HCT116 (cell line): ENCODE results near the gene LHX2. TPM values are rescaled to one million over a fixed set of nuclear protein-coding genes. Genes with fewer than 3 reads are reported as not detected.

ENCODE experiments used
- ATAC-seq: fragments of 200-7000 bp; cut with Tn5 transposase; 2 replicates; pipeline ENCODE4 v1.9.1; 2020; ENCODE audit warnings: mild to moderate bottlenecking, moderate library complexity
- BruUV-seq: library from RNA; stranded (reverse); fragments of 400-500 nt; replicated peaks from 2 replicates; lab custom pipeline; 2021; lab: Mats Ljungman, UMichigan
- CTCF ChIA-PET: fragments of 300-600 bp; sonication (Branson Sonifier 250); formaldehyde crosslinking; loops from one replicate; lab custom pipeline; 2021; ENCODE audit warnings: antibody characterized with exemption; lab: Charles Lee
- POLR2A ChIA-PET: fragments of 300-600, 350-600 bp; sonication (Branson Sonifier 250); formaldehyde crosslinking; loops from one replicate; lab custom pipeline; 2021; ENCODE audit warnings: antibody characterized with exemption; lab: Charles Lee
- RAD21 ChIA-PET, 2 experiments: fragments of 300-600 bp; sonication (Branson Sonifier 250); formaldehyde crosslinking; loops; one replicate each; lab custom pipeline; 2023; ENCODE audit warnings: low total read pairs in 2 of 2; ENCODE audit not compliant: uncharacterized antibody in 2 of 2, unreplicated experiment in 2 of 2, low non-redundant PET in 1 of 2; lab: Charles Lee
- DNase-seq: peaks from one replicate; pipeline ENCODE4 v3.0.0-alpha.2; 2010; ENCODE audit warnings: low read depth, low spot score
- H2AFZ ChIP-seq: fragments of 200-600 bp; shearing (Covaris generic), sonication (generic); 2 replicates; pipeline ENCODE4 v1.6.1; 2017; ENCODE audit warnings: low read depth, mixed run types, mixed read lengths, antibody characterized with exemption, low read length; ENCODE audit not compliant: poor library complexity, severe bottlenecking
- H3K27ac ChIP-seq: 2 replicates; pipeline ENCODE4 v1.5.1; 2012; ENCODE audit warnings: low read depth, low read length
- H3K27me3 ChIP-seq: fragments of 200-600 bp; sonication (generic); 2 replicates; pipeline ENCODE4 v1.6.1; 2016; ENCODE audit warnings: mixed run types, low read length, mixed read lengths; ENCODE audit not compliant: insufficient read depth
- H3K36me3 ChIP-seq, 2 experiments: fragments of 200-500 bp in 1 of 2; fragments of 200-600 bp in 1 of 2; sonication (Bioruptor generic) in 1 of 2; sonication (generic) in 1 of 2; 2 replicates each; pipeline versions ENCODE4 v1.5.1 to v1.6.1; 2014 to 2016; ENCODE audit warnings: low read length in 2 of 2, inconsistent platforms in 1 of 2, mixed read lengths in 1 of 2, mixed run types in 1 of 2; ENCODE audit not compliant: insufficient read depth in 2 of 2, control insufficient read depth in 1 of 2
- H3K4me1 ChIP-seq, 2 experiments: fragments of 200-600 bp in 1 of 2; sonication (generic) in 1 of 2; 2 replicates each; pipeline versions ENCODE4 v1.5.1 to v1.6.1; 2012 to 2017; ENCODE audit warnings: low read length in 2 of 2, inconsistent platforms in 1 of 2, mild to moderate bottlenecking in 1 of 2, mixed read lengths in 1 of 2, mixed run types in 1 of 2, moderate library complexity in 1 of 2; ENCODE audit not compliant: insufficient read depth in 2 of 2, control insufficient read depth in 1 of 2
- H3K4me2 ChIP-seq: fragments of 200-600 bp; sonication (generic); 2 replicates; pipeline ENCODE4 v1.6.1; 2017; ENCODE audit warnings: mixed run types, low read length, mixed read lengths
- H3K4me3 ChIP-seq, 2 experiments: fragments of 200-600 bp in 1 of 2; sonication (generic) in 1 of 2; replicated peaks in 1 of 2; 2 replicates each; pipeline ENCODE4 v1.5.1; 2011 to 2016; ENCODE audit warnings: low read length in 2 of 2, control low read depth in 1 of 2, low read depth in 1 of 2, mild to moderate bottlenecking in 1 of 2, mixed read lengths in 1 of 2, mixed run types in 1 of 2
- H3K79me2 ChIP-seq: fragments of 200-600 bp; sonication (generic); 2 replicates; pipeline ENCODE4 v1.6.1; 2017; ENCODE audit warnings: mild to moderate bottlenecking, mixed run types, low read length, moderate library complexity, mixed read lengths; ENCODE audit not compliant: insufficient read depth
- H3K9ac ChIP-seq: fragments of 200-600 bp; sonication (generic); 2 replicates; pipeline ENCODE4 v1.6.1; 2016; ENCODE audit warnings: low read length, mixed read lengths
- H3K9me2 ChIP-seq: fragments of 200-600 bp; sonication (generic), shearing (Covaris generic); 2 replicates; pipeline ENCODE4 v1.6.1; 2017; ENCODE audit warnings: mixed run types, mild to moderate bottlenecking, moderate library complexity; ENCODE audit not compliant: insufficient read depth
- H3K9me3 ChIP-seq, 2 experiments: fragments of 200-500 bp in 1 of 2; fragments of 200-600 bp in 1 of 2; sonication (Bioruptor generic) in 1 of 2; sonication (generic) in 1 of 2; 2 replicates each; pipeline ENCODE4 v1.6.1; 2014 to 2017; ENCODE audit warnings: low read length in 2 of 2, mixed read lengths in 2 of 2, inconsistent platforms in 1 of 2, low read depth in 1 of 2, mild to moderate bottlenecking in 1 of 2, mixed run types in 1 of 2, moderate library complexity in 1 of 2; ENCODE audit not compliant: control insufficient read depth in 1 of 2, insufficient read depth in 1 of 2
- H4K20me1 ChIP-seq: fragments of 200-600 bp; sonication (generic), shearing (Covaris generic); 2 replicates; pipeline ENCODE4 v1.6.1; 2017; ENCODE audit warnings: mixed run types, mild to moderate bottlenecking, moderate library complexity; ENCODE audit not compliant: insufficient read depth
- EGR1 ChIP-seq: IDR thresholded peaks from 2 replicates; pipeline ENCODE4 v1.6.1; 2012; ENCODE audit warnings: low read depth
- ELF1 ChIP-seq: IDR thresholded peaks from 2 replicates; pipeline ENCODE4 v1.6.1; 2012; ENCODE audit warnings: low read depth, borderline replicate concordance
- EZH2 ChIP-seq: fragments of 200-600 bp; sonication (generic); IDR thresholded peaks from 2 replicates; pipeline ENCODE4 v1.6.1; 2017; ENCODE audit warnings: antibody characterized with exemption, mixed run types
- EZH2phosphoT487 ChIP-seq: fragments of 200-600 bp; IDR thresholded peaks from 2 replicates; pipeline ENCODE4 v1.6.1; 2018; ENCODE audit warnings: antibody characterized with exemption, borderline replicate concordance
- JUND ChIP-seq: IDR thresholded peaks from 2 replicates; pipeline ENCODE4 v1.6.1; 2012
- POLR2AphosphoS5 ChIP-seq: IDR thresholded peaks from 2 replicates; pipeline ENCODE4 v1.6.1; 2011; ENCODE audit warnings: mild to moderate bottlenecking, low read depth, low read length, moderate library complexity
- RAD21 ChIP-seq: IDR thresholded peaks from 2 replicates; pipeline ENCODE4 v1.6.1; 2012; ENCODE audit warnings: low read depth, mild to moderate bottlenecking
- SIN3A ChIP-seq: IDR thresholded peaks from 2 replicates; pipeline ENCODE4 v1.6.1; 2012; ENCODE audit warnings: low read depth
- SP1 ChIP-seq: IDR thresholded peaks from 2 replicates; pipeline ENCODE4 v1.6.1; 2012; ENCODE audit warnings: low read depth
- TCF7L2 ChIP-seq: IDR thresholded peaks from 2 replicates; pipeline ENCODE4 v1.7.0; 2011; ENCODE audit warnings: borderline replicate concordance, inconsistent platforms; ENCODE audit not compliant: insufficient read depth, insufficient read length; ENCODE audit errors: extremely low read depth
- YY1 ChIP-seq: IDR thresholded peaks from 2 replicates; pipeline ENCODE4 v1.6.1; 2011; ENCODE audit warnings: low read length, low read depth, moderate library complexity, mild to moderate bottlenecking; ENCODE audit not compliant: insufficient replicate concordance; ENCODE audit errors: extremely low read depth
- ZNF274 ChIP-seq: fragments of 200-500 bp; sonication (Bioruptor generic); IDR thresholded peaks from 2 replicates; pipeline ENCODE4 v1.6.1; 2014; ENCODE audit warnings: mild to moderate bottlenecking, low read depth, low read length, inconsistent platforms
- intact Hi-C: fragments of 100-400 bp; cut with micrococcal nuclease; formaldehyde crosslinking; loops from 2 replicates; pipeline ENCODE4 v1.10.0; 2022
- total RNA-seq: library from RNA; stranded (reverse); gene quantifications from one replicate; pipeline ENCODE4 v1.2.1, GENCODE V29; 2021; ENCODE audit not compliant: unreplicated experiment
- TF ChIP-seq, protein P1 (sequence below): IDR thresholded peaks from 2 replicates; pipeline ENCODE4 v1.6.1; 2012
- TF ChIP-seq, protein P2 (sequence below), 3 experiments: fragments of 200-600 bp in 1 of 3; sonication (generic) in 1 of 3; IDR thresholded peaks in 2 of 3; conservative IDR thresholded peaks in 1 of 3; 2 replicates each; pipeline ENCODE4 v1.5.1; 2012 to 2017; ENCODE audit warnings: low read depth in 2 of 3, low read length in 2 of 3, antibody characterized with exemption in 1 of 3, borderline replicate concordance in 1 of 3, control low read depth in 1 of 3, mild to moderate bottlenecking in 1 of 3, mixed read lengths in 1 of 3, mixed run types in 1 of 3, moderate library complexity in 1 of 3; ENCODE audit not compliant: insufficient read depth in 1 of 3
- TF ChIP-seq, protein P3 (sequence below): IDR thresholded peaks from 2 replicates; pipeline ENCODE4 v1.6.1; 2011; ENCODE audit warnings: mild to moderate bottlenecking, low read length, moderate library complexity; ENCODE audit not compliant: insufficient replicate concordance; ENCODE audit errors: extremely low read depth

LHX2 gene
- total RNA-seq, 1 experiment from 2014 or later, result 10.2 TPM

DNA sequence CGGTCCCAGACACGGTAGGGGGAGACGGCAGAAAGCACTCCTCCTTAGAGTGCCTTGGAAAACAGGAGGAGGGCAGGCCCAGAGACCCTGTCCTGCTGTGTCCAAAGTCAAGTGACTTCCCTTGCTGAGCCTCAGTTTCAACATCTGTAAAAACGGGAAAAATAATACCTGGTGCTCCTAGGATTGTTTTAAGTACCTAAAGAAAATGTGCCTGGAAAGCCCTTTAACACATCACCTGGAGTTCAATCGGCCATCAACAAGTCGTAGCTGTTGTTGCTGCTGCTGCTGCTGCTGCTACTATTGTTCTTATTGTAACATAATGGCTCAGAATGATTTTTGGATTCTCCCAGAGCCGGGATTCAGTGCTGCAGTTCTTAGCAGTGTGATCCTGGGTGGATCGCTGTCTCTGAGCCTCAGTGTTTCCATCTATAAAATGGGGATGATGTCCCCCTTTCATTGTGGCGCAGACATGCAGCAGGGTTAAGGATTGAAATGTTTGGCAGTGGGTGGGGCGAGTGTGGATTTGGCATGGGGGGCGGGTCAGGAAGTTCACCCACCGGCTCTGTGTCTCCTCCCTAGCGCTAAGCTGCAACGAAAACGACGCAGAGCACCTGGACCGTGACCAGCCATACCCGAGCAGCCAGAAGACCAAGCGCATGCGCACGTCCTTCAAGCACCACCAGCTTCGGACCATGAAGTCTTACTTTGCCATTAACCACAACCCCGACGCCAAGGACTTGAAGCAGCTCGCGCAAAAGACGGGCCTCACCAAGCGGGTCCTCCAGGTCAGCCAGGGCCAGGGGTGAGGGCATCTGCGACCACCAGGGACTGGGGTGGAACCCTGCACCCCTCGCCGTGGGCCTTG lies 9.2 kb downstream of the LHX2 start:
- no peak for TF ChIP-seq SP1
- no peak for TF ChIP-seq EZH2phosphoT487
- no peak for TF ChIP-seq JUND
- TF ChIP-seq, protein P1, sequence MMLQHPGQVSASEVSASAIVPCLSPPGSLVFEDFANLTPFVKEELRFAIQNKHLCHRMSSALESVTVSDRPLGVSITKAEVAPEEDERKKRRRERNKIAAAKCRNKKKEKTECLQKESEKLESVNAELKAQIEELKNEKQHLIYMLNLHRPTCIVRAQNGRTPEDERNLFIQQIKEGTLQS, result no peak
- no peak for TF ChIP-seq RAD21
- TF ChIP-seq EZH2, result no peak
- no peak for TF ChIP-seq SIN3A
- TF ChIP-seq ELF1, result no peak
- TF ChIP-seq, protein P2, sequence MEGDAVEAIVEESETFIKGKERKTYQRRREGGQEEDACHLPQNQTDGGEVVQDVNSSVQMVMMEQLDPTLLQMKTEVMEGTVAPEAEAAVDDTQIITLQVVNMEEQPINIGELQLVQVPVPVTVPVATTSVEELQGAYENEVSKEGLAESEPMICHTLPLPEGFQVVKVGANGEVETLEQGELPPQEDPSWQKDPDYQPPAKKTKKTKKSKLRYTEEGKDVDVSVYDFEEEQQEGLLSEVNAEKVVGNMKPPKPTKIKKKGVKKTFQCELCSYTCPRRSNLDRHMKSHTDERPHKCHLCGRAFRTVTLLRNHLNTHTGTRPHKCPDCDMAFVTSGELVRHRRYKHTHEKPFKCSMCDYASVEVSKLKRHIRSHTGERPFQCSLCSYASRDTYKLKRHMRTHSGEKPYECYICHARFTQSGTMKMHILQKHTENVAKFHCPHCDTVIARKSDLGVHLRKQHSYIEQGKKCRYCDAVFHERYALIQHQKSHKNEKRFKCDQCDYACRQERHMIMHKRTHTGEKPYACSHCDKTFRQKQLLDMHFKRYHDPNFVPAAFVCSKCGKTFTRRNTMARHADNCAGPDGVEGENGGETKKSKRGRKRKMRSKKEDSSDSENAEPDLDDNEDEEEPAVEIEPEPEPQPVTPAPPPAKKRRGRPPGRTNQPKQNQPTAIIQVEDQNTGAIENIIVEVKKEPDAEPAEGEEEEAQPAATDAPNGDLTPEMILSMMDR (IDR thresholded peaks at IDR 0.05 in 2 of 3, conservative IDR thresholded peaks at IDR 0.05 in 1 of 3; ENCODE audit: borderline replicate concordance in 1 of 3, insufficient read depth in 1 of 3, low read depth in 2 of 3, low read length in 2 of 3), result no peak
- no peak for TF ChIP-seq TCF7L2
- TF ChIP-seq, protein P3, sequence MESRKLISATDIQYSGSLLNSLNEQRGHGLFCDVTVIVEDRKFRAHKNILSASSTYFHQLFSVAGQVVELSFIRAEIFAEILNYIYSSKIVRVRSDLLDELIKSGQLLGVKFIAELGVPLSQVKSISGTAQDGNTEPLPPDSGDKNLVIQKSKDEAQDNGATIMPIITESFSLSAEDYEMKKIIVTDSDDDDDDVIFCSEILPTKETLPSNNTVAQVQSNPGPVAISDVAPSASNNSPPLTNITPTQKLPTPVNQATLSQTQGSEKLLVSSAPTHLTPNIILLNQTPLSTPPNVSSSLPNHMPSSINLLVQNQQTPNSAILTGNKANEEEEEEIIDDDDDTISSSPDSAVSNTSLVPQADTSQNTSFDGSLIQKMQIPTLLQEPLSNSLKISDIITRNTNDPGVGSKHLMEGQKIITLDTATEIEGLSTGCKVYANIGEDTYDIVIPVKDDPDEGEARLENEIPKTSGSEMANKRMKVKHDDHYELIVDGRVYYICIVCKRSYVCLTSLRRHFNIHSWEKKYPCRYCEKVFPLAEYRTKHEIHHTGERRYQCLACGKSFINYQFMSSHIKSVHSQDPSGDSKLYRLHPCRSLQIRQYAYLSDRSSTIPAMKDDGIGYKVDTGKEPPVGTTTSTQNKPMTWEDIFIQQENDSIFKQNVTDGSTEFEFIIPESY, result no peak
- no peak for TF ChIP-seq ZNF274
- no peak for TF ChIP-seq POLR2AphosphoS5
- no peak for TF ChIP-seq EGR1
- no peak for TF ChIP-seq YY1
- Histone ChIP-seq H3K9ac (no peak overlapping the region), H3K9me3 (no peaks in the 10 kb centered on the region), H3K4me1 (no peaks in the 10 kb centered on the region), H3K79me2 (no peaks in the 10 kb centered on the region), H3K4me3 (no peak overlapping the region), H4K20me1 (no peaks in the 10 kb centered on the region), H3K4me2 (no peak overlapping the region), H3K36me3 (0 out of 4 replicates have a peak, but pooled peaks cover 0 to 2% of the 10 kb centered on the region in 2 experiments), H3K27ac (no peak overlapping the region), H2AFZ (no peak overlapping the region), H3K27me3 (no peaks in the 10 kb centered on the region), H3K9me2 (no peaks in the 10 kb centered on the region)
- DNase-seq (no peak), ATAC-seq (no peak)
- intact Hi-C loops, result no loop called here
- ChIA-PET RAD21 (no interaction called here), POLR2A (no interaction called here), CTCF (interaction anchor here (1.4 kb wide), 1 partner anchor 20 kb away, joined by 3 read pairs; no protein-coding TSS in a partner anchor)
- no TSS peak for BruUV-seq
